Ramos (cell line): Measurements from ENCODE around the gene ALDH2.
"Not testable (repeated sequence)": the region's sequence is repeated elsewhere in the genome, so short reads cannot be mapped to it uniquely, and the experiment has no call there.

Experiments
- in situ Hi-C: fragments of 300-500 bp; cut with MboI; formaldehyde crosslinking; loops from one replicate; pipeline ENCODE4 v1.14.3; 2022; ENCODE audit warnings: low sequenced_read_pairs; ENCODE audit not compliant: unreplicated experiment

Gene ALDH2

DNA sequence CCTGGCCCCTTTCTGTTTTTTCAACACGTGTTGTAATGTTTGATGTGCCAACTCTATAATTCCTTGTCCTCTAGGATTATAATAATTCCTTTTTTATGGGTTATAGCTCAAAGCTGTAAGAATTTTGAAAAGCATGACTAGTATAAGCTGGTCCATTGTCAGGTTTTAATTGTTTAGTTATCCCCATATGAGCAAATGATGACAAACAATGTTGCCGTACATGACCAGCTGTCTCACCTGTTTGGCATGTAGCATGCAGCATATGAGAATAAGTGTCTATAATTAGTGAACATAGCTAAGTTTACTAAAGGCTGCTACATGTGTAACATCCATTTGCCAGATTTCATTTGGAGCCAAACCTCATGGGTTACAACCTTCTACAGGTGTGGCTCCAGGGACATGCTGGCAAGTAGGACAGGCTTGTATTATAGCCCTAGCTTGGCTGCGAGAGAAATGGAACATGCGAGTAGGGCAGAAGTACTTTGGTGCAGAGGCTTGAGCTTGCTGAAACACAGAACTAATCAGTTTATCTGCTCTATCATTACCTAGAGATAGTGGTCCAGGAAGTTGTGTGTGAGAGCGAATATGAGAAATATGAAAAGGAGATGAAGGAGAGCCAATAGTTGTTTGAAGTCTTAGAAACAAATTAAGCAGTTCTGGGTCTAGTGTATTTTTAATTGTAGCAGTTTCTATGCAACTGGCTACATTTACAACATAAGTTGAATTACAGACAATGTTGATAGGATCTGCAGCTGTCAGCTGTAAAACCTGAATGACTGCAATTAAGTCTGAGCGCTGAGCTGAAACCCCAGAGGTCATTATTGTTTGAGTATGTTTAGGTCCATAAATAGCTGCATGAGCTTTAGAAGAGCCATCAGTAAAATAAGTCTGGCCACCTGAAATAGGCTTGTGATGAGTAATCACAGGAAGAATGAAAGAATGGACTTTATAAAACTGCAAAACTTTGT lies 52.7 kb downstream of the ALDH2 start:
- in situ Hi-C loops, result no loop called here

- in situ Hi-C loops, result not testable (repeated sequence)
Observed at GRCh38 chr12:111820828-111821227, 54.1 kb downstream of the ALDH2 start.

DNA sequence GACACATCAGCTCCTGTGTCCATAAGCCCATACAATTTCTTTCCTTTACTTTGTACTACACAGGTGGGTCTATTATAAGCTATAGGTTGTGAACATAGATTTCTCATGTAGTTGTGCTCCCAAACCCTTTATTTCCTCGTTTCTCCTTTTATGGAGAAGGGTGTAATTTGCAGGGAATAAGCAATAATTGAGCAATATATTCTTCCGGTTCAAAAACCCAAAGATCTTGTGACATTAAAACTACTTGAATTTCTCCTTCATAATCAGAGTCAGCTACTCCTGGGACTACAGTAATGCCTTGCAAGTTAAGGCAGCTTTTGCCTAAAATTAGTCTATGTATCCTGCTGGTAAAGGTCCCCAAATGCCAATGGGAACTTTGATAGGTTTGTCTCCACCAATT lies 56.2 kb downstream of the ALDH2 start:
- in situ Hi-C loops, result no loop called here

GRCh38 chr12:111823891-111824290 lies 57.2 kb downstream of the ALDH2 start:
- in situ Hi-C loops, result no loop called here

GRCh38 chr12:111824312-111824711 lies 57.6 kb downstream of the ALDH2 start:
- in situ Hi-C loops, result not testable (repeated sequence)

DNA sequence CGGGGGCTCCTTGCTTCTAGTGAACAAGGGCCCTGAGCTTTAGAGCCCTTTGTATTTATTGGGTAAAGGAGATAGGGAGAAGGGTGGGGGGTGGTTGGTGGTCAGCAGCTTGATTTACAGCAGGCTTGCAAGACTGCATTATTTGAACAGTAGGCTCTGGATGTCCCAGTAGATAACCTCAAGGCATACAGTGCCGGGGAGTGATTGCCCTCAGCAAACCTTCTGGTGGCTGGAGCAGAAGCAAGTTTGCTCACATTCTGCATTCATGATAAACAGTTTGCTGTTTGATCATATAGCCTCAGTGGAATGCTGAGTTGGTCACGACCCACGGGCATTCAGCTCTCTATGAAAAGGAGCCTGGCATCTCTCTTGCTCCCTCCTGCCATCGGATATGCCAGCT lies 58.8 kb downstream of the ALDH2 start:
- in situ Hi-C loops, result no loop called here

DNA sequence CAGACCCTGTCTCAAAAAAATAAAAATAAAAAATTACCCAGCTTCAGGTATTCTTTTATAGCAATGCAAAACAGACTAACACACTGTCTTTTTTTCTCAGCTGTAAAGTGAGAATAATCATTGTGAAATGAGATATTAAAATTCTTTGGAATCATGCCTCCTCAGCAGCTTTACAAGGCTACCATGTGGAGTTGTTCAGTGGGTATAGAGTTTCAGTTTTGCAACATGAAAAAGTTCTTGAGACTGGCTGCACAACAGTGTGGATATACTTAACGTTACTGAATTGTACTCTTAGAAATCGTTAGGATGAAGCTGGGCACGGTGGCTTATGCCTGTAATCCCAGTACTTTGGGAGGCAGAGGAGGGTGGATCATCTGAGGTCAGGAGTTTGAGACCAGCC lies 59.6 kb downstream of the ALDH2 start:
- in situ Hi-C loops, result no loop called here

DNA sequence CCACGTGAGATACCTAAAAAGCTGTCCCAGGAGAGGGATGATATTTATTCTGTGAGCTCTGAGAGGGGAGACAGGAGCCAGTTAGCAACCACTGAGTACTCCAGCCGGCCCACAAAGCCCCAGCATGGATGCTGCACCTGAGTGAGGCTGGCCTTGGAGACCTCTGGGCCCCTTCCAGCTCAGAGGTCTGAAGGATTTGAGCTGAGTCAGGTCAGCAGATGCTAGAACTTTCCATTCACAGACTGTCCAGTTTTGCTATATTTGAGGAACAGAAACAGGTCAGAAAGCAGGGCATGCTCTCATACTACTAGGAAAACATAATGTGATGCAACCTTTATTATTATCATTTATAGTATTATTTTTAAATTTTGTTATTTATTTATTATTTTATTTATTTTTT lies 60.3 kb downstream of the ALDH2 start:
- in situ Hi-C loops, result no loop called here

- in situ Hi-C loops, result no loop called here
Observed at GRCh38 chr12:111827907-111828306, 61.2 kb downstream of the ALDH2 start.

GRCh38 chr12:111828338-111828979 lies 61.7 kb downstream of the ALDH2 start:
- in situ Hi-C loops, result no loop called here

- in situ Hi-C loops, result not testable (repeated sequence)
Observed at GRCh38 chr12:111829635-111830034, 62.9 kb downstream of the ALDH2 start.

- in situ Hi-C loops, result not testable (repeated sequence)
Observed at GRCh38 chr12:111834740-111835386, 68.1 kb downstream of the ALDH2 start.

DNA sequence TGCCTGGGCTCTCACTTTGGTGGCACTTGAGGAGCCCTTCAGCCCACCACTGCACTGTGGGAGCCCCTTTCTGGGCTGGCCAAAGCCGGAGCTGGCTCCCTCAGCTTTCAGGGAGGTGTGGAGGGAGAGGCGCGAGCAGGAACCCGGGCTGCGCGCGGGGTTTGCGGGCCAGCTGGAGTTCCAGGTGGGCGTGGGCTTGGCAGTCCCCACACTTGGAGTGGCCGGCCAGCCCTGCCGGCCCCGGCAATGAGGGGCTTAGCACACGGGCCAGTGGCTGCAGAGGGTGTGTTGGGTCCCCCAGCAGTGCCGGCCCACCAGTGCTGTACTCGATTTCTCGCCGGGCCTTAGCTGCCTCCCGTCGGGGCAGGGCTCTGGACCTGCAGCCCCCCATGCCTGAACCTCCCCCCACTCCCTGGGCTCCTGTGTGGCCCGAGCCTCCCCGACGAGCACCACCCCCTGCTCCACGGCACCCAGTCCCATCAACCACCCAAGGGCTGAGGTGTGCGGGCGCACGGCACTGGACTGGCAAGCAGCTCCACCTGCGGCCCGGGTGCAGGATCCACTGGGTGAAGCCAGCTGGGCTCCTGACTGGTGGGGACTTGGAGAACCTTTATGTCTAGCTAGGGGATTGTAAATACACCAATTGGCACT lies 68.9 kb downstream of the ALDH2 start:
- in situ Hi-C loops, result not testable (repeated sequence)

- in situ Hi-C loops, result no loop called here
Observed at GRCh38 chr12:111838353-111838752, 71.6 kb downstream of the ALDH2 start.

DNA sequence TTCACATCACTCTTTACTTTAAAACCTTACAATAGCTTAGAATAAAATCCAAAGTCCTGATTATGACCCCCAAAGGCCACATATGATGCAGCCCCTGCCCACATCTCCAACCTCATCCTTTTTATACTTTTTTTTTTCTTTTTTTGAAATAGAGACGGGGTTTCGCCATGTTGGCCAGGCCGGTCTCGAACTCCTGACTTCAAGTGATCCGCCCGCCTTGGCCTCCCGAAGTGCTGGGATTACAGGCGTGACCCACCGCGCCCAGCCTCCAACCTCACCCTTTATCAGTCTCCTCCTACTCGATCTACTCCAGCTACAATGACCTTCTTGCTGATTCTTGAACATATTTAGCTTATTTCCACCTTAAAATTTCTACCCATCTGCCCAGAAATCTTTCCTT lies 74.1 kb downstream of the ALDH2 start:
- in situ Hi-C loops, result no loop called here

DNA sequence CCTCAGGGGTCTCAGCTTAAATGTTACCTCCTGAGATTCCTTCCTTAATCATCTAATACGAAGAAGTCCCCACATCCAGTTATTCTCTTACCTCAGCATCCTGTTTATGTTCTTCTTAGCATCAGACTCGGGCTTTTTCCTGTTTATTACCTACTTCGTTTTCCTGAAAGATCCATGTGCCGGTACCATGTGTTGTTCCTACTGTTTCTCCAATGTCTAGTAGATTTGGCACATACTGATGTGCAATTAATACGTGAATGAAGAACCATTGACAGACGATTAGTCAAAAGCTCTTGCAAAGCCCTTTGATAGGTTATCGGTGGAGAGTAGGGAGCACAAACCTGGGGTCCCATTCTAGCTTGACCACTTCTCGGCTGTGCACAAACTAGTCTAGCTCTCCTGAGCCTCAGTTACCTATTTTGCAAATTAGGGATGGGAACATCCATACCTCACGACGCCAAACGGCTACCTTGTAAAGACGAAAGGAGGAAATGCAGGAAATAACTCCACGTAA lies 74.6 kb downstream of the ALDH2 start:
- in situ Hi-C loops, result no loop called here

GRCh38 chr12:111841750-111842555 lies 75.2 kb downstream of the ALDH2 start, which contains the start of gene MAPKAPK5:
Gene MAPKAPK5, plus strand, starts transcription at chr12:111842228. Its CDS starts 506 bp downstream, at chr12:111842734.
- in situ Hi-C loops, result no loop called here

DNA sequence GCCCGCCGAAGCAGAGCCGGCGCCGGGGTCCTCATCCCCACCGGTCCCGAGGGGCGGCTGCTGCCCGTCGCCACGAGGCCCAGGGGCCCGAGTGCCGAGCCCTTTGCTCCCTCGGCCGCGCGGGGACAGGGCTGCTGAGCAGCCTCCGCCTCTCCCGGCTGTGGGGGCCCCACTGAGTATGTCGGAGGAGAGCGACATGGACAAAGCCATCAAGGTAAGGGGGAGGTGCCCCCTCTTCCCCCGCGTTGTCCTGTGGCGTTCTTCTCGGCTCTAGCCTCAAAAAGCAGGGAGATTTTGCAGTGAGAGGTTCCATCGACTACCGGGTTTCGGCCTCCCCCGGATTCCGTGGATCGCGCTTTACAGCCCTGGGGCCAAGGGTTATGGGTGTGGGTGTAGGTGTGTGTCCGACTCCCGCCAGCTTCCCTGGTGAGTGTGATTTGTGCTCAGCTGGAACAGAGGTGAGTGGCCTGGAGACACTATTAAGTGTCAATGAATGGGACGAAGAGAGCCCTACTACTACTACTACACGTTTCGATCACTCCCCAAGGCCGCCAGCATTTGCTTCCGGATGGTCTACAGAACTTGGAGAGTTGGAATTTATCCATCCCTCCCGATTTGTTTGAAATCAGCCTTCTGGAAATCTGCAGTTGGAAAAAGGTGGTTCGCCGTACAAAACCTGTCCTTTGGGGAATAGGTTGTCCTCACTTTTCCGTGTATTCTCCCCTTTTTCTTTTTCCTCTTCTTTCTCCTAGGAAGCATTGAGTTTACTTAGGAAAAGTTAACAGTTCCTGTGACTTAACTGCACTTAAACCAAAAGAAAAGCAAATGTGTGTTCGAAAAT lies 76.0 kb downstream of the ALDH2 start:
- in situ Hi-C loops, result no loop called here

GRCh38 chr12:111846016-111846415 lies 79.3 kb downstream of the ALDH2 start:
- in situ Hi-C loops, result no loop called here
